ENCODE measurements around the gene PPM1J.

Gene PPM1J

GRCh38 chr1:112703706-112704105 lies 11.4 kb downstream of the PPM1J start:
- no peak for DNase-seq

GRCh38 chr1:112702420-112703261 lies 12.5 kb downstream of the PPM1J start:
- no peak for DNase-seq

GRCh38 chr1:112702067-112702395 lies 13.1 kb downstream of the PPM1J start:
- no peak for DNase-seq

- no peak for DNase-seq
These were observed 13.7 kb downstream of the PPM1J start for GRCh38 chr1:112701227-112702066.

GRCh38 chr1:112700290-112701226 lies 14.6 kb downstream of the PPM1J start:
- peak; percentile 86 for DNase-seq

GRCh38 chr1:112699425-112700144 lies 15.5 kb downstream of the PPM1J start:
- no peak for DNase-seq

GRCh38 chr1:112698366-112699310 lies 16.5 kb downstream of the PPM1J start:
- DNase-seq = no peak

- no peak for DNase-seq
These were observed 17.3 kb downstream of the PPM1J start for GRCh38 chr1:112697781-112698201.

- no peak for DNase-seq
These were observed 18.4 kb downstream of the PPM1J start for GRCh38 chr1:112696578-112697314.

- DNase-seq = no peak
These were observed 19.9 kb downstream of the PPM1J start for GRCh38 chr1:112695276-112695675.

GRCh38 chr1:112694363-112694929 lies 20.7 kb downstream of the PPM1J start:
- DNase-seq = no peak

GRCh38 chr1:112693821-112694220 lies 21.3 kb downstream of the PPM1J start:
- DNase-seq = peak; percentile 12

GRCh38 chr1:112692681-112693080 lies 22.5 kb downstream of the PPM1J start:
- DNase-seq = no peak

- DNase-seq = no peak
These were observed 25.3 kb downstream of the PPM1J start for GRCh38 chr1:112689842-112690237.

GRCh38 chr1:112689196-112689841 lies 25.8 kb downstream of the PPM1J start:
- no peak for DNase-seq

GRCh38 chr1:112688781-112689193 lies 26.3 kb downstream of the PPM1J start:
- DNase-seq = no peak

GRCh38 chr1:112687785-112688496 lies 27.2 kb downstream of the PPM1J start:
- DNase-seq = no peak

- no peak for DNase-seq
These were observed 27.8 kb downstream of the PPM1J start for GRCh38 chr1:112687361-112687760.

GRCh38 chr1:112686835-112687234 lies 28.3 kb downstream of the PPM1J start:
- DNase-seq = no peak
